HG02571 (cell line): Measurements from ENCODE around the gene CDCP2.
"Not testable (repeated sequence)": the region's sequence is repeated elsewhere in the genome, so short reads cannot be mapped to it uniquely, and the experiment has no call there.

ENCODE experiments used
- ATAC-seq: cut with Tn5 transposase; IDR thresholded peaks from one replicate; pipeline ENCODE4 v1.9.1; 2021; ENCODE audit warnings: mild to moderate bottlenecking, moderate library complexity; ENCODE audit not compliant: unreplicated experiment

CDCP2 gene

GRCh38 chr1:54118704-54119103, 34.1 kb downstream of the CDCP2 start:
- no peak for ATAC-seq

GRCh38 chr1:54117815-54118563, 34.8 kb downstream of the CDCP2 start:
- no peak for ATAC-seq

DNA sequence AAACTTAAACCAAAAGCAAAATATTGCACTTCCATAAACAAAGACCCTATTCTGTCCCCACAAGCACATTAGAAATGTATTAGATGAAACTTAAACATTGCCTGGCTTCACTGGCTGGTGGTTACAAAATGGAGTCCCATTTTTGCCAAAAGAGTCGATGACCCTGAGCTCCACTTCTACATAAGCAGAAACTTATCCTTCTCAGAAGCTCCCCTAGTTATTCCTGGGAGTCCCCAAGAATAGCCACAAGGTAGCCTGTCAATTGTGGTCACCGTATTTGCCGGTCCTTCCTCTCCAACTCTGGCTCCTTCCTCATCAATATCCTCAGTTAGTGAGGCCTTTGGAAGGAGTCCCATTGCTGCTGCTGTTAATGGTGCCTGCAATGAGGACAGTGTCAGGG, 37.3 kb downstream of the CDCP2 start:
- ATAC-seq, result no peak

DNA sequence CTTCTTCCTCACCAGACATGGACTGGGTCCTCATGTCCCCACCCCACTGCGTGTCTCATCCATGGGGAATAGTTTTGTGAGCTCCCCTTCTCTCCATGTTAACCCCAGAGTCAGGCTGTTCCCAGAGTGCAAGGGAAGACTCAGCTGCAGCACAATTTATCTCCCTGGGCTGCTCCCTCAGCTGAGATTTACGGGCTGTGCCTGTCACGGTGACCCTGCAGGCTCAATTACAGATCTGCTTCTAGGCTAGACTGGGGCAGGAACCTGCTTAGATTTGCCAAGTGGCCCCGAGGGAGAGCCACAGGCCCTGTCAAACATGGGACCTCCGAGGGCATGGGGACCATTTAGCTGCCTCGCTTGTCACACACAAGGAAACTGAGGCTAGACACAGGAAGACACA, 37.8 kb downstream of the CDCP2 start:
- no peak for ATAC-seq

DNA sequence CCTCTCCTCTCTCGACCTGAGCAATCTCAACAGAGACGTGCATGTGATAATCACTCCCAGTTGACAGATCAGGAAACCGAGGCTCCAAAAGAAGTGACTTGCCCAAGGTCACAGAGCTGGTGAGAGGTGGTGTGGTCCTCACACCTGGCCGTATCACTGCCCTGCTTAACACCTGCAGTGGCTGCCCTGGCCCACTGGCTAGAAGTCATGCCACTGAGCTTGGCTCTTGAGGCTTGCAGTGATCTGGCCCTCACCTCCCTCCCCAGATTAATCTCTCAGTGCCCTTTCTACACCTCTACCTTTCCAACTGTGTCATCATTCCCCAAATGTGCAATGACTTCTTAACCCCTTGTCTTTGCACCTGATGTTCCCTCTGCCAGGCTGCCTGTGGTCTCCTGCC, 38.8 kb downstream of the CDCP2 start:
- no peak for ATAC-seq

DNA sequence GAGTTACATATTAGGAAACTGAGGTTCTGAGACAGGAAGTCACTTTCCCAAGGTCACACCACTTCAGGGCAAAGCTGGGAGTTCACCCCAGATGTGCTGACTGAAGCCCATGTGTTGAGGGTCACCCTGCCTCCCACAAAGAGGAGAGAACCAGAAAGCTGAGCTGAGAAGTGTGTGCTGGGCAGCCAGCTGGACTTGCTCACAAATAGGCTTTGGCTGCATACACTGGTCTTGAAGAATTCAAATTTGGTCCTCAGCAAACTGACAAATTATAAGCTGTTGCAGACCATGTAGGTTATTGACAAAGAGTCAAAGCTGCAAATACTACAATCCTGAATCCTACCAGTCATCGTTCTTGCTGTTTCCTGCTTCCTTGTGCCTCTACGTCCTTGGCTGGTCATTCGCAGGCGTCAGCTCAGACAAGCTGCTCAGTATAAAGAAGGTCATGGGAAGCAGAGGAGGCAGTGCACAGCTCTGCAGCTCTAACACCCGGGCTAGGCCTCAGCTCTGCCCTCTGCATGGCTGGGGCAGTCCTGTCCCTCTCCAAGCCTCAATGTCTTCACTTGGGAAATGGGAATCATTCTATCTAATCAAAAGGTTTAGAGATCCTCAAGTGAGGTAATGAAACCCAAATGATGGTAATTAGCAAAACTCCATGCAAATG, 40.0 kb downstream of the CDCP2 start:
- no peak for ATAC-seq

- ATAC-seq, result no peak
These were observed 40.8 kb downstream of the CDCP2 start for GRCh38 chr1:54112027-54112426.

GRCh38 chr1:54111624-54112023, 41.2 kb downstream of the CDCP2 start:
- no peak for ATAC-seq

- ATAC-seq, result no peak
These were observed 41.8 kb downstream of the CDCP2 start for GRCh38 chr1:54110996-54111395.

DNA sequence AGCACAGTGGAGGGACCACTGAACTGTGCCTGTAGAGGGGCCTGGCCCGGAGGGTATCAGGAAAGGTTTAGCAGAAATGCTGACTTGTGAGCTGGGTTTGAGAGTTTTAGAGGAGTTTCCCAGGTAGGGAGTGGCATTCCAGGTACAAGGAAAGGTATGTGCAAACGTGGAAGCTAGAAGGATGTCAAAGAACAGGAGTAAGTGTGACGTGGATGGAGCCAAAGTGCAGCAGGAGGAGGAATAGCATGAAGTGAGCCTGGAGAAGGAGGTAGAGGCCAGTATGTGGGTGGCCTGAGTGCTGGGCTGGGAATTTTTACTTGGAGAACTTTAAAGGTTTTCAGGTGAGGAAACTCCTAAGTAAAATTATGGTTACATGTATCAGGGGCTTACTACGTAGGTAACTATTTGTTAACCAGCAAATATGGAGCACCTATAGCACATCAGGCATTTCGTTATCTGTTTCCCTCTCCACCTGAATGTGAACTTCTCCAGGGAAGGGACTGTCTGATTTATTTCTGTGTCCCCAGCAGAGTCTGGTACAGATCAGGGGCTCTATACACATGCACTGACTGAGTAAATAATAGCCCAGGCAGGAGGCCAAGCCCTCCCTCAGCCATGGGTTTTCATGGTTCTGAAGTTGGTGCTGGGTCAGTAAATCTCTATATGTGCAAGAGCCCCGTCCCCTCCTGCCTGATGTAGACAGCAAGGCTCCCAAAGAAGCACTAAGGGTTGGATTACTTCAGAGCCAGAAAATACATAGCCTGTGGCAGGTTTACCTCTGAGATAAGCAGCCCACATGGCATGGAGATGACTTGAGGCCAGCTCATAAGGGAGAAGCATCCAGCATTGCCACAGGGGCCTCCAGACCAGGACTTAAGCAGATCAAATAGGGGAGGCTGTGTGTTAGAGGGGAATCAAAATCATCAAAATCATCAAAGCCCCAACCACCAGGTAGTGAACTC, 43.4 kb downstream of the CDCP2 start:
- ATAC-seq, result no peak

- no peak for ATAC-seq
These were observed 44.6 kb downstream of the CDCP2 start for GRCh38 chr1:54108156-54108555.

GRCh38 chr1:54107131-54107530, 45.7 kb downstream of the CDCP2 start:
- no peak for ATAC-seq

- ATAC-seq, result no peak
These were observed 47.0 kb downstream of the CDCP2 start for GRCh38 chr1:54105736-54106269.

DNA sequence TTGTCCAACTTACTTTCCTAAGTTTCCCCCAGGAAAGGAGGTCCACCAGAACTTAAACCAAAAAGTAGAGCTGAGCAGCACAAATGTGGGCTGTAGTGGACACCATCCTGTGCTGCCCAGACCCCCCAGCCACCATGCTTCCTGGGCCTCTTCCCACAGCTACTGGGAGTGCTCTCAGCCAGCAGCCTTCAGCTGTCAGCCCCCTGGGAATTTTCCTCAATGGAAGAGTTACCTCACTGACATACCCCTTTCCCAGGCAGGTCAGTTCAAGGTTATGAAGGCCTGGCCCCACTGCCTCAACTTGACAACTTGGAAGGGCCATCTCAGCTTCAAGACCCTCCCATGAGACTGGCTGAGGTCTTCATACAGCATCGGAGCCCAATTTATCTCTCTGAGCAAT, 47.7 kb downstream of the CDCP2 start:
- ATAC-seq, result no peak

DNA sequence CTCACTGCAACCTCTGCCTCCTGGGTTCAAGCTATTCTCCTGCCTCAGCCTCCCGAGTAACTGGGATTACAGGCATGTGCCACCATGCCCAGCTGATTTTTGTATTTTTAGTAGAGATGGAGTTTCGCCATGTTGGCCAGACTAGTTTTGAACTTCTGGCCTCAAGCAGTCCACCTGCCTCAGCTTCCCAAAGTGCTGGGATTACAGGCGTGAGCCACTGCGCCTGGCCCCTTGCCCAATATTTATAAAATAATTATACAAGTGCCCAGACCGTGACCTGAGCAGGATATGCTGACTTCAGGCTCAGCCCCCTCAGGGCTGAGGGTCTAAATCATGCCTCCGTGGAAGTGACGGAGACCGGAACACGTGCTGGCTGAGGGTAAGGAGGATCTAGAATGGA, 48.2 kb downstream of the CDCP2 start:
- ATAC-seq, result not testable (repeated sequence)

GRCh38 chr1:54103414-54103813, 49.4 kb downstream of the CDCP2 start:
- no peak for ATAC-seq

- no peak for ATAC-seq
These were observed 52.3 kb downstream of the CDCP2 start for GRCh38 chr1:54100500-54100899.

GRCh38 chr1:54099061-54099610, 53.7 kb downstream of the CDCP2 start:
- no peak for ATAC-seq

GRCh38 chr1:54096877-54097240, 55.9 kb downstream of the CDCP2 start:
- no peak for ATAC-seq

DNA sequence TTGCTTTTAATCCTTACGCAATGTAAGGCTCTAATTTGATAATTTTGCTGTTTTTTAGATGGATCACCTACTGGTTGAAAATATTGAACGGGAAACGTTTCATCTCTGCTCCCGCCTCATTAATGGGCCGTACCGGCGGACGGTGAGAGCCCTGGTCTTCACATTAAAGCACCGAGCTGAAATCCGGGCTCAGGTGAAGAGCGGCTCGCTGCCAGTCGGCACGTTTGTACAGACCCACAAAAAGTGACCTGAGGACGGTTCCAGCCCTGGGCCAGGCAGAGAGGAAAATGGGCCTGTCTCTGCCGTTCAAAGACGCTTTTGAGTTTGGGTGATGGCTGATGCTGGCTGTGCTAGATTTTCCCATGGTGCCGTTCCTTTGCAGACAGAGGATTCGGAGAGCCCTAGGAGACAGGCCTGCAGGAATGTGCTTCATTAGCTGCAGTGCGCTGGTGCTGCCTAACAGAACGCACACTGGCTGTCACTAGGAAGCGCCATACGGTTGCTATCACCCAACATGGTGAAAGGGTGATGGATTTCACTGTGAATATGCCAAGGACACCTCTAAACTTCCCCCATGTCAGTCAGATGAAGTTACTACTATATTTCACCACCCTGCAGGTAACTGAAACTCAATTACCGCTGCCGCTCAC, 56.4 kb downstream of the CDCP2 start:
- no peak for ATAC-seq
